ENCODE results near the gene TMEM89. TPM values are rescaled to one million over a fixed set of nuclear protein-coding genes. Genes with fewer than 3 reads are reported as not detected.

TMEM89 gene
- total and polyA plus RNA-seq, 2 donors (not counting 1 experiment from before 2014, with no cell fraction given), result not detected

GRCh38 chr3:48599509-48600285 is 21.9 kb downstream of the TMEM89 start:
- ChIA-PET CTCF (interaction anchor here (0.9 kb wide), 1 partner anchor 199 kb away, joined by 3 read pairs; no protein-coding TSS in a partner anchor), POLR2A (interaction anchor here (0.7 kb wide), 1 partner anchor 61 kb away, joined by 3 read pairs; no protein-coding TSS in a partner anchor)
- H2AFZ ChIP-seq (ENCODE audit: insufficient read depth, low read depth, low read length, poor library complexity, severe bottlenecking), result no peak overlapping the region
- Mint-ChIP-seq H3K27me3 (peaks cover 2% of the 10 kb centered on the region), H3K9me3 (ENCODE audit: insufficient read depth) (no peaks in the 10 kb centered on the region), H3K4me1 (peaks cover 4% of the 10 kb centered on the region), H3K4me3 (no peak overlapping the region), H3K27ac (no peak overlapping the region)
- H3K4me2 ChIP-seq (replicated peaks; ENCODE audit: low read depth, low read length, poor library complexity, severe bottlenecking), result no peak overlapping the region
- 95% methylated on average over 10 of the region's 12 CpGs for WGBS (ENCODE audit: insufficient coverage)
- peaks cover 0 to 9% (median 4%) of the 10 kb centered on the region in 4 experiments for H3K27me3 ChIP-seq (replicated peaks in 1 of 4; ENCODE audit: control extremely low read depth in 1 of 4, control insufficient read depth in 3 of 4, insufficient read depth in 4 of 4, low read length in 3 of 4)
- no peak for ATAC-seq (ENCODE audit: low read depth)
- H3K79me2 ChIP-seq (ENCODE audit: control insufficient read depth, insufficient read depth, low read length), result no peaks in the 10 kb centered on the region
- H3K4me3 ChIP-seq (ENCODE audit: control extremely low read depth in 1 of 5, extremely low read depth in 1 of 5, insufficient read depth in 1 of 5, low read depth in 2 of 5, low read length in 4 of 5), result no peak overlapping the region
- TF ChIP-seq EZH2 (IDR thresholded peaks at IDR 0.05; ENCODE audit: borderline replicate concordance, insufficient read depth, low read depth, low read length, poor library complexity, severe bottlenecking), result no peak
- TF ChIP-seq, protein P1, sequence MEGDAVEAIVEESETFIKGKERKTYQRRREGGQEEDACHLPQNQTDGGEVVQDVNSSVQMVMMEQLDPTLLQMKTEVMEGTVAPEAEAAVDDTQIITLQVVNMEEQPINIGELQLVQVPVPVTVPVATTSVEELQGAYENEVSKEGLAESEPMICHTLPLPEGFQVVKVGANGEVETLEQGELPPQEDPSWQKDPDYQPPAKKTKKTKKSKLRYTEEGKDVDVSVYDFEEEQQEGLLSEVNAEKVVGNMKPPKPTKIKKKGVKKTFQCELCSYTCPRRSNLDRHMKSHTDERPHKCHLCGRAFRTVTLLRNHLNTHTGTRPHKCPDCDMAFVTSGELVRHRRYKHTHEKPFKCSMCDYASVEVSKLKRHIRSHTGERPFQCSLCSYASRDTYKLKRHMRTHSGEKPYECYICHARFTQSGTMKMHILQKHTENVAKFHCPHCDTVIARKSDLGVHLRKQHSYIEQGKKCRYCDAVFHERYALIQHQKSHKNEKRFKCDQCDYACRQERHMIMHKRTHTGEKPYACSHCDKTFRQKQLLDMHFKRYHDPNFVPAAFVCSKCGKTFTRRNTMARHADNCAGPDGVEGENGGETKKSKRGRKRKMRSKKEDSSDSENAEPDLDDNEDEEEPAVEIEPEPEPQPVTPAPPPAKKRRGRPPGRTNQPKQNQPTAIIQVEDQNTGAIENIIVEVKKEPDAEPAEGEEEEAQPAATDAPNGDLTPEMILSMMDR (IDR thresholded peaks at IDR 0.05), result no peak
- intact Hi-C loops (cut with micrococcal nuclease), result no loop called here
- no peak for DNase-seq
- no peaks in the 10 kb centered on the region for H3K9me3 ChIP-seq (ENCODE audit: control extremely low read depth in 1 of 3, control insufficient read depth in 2 of 3, insufficient read depth in 1 of 3, low read length in 2 of 3)
- H3K9ac ChIP-seq (ENCODE audit: low read length), result no peak overlapping the region
- peaks cover 0 to 67% of the 10 kb centered on the region in 2 experiments for H3K36me3 ChIP-seq (replicated peaks in 1 of 2; ENCODE audit: control extremely low read depth in 1 of 2, control insufficient read depth in 1 of 2, extremely low read depth in 1 of 2, insufficient read depth in 2 of 2, low read length in 1 of 2)
- peaks cover 1 to 6% of the 10 kb centered on the region in 2 donors for H3K4me1 ChIP-seq (ENCODE audit: control insufficient read depth in 2 of 2, insufficient read depth in 2 of 2, low read length in 2 of 2)
- H4K20me1 ChIP-seq (ENCODE audit: control insufficient read depth, insufficient read depth, low read length, poor library complexity, severe bottlenecking), result no peaks in the 10 kb centered on the region
- H3K27ac ChIP-seq (ENCODE audit: low read length in 2 of 2), result no peak overlapping the region

GRCh38 chr3:48599077-48599501 is 22.5 kb downstream of the TMEM89 start:
- peaks cover 0 to 61% of the 10 kb centered on the region in 2 experiments for H3K36me3 ChIP-seq (replicated peaks in 1 of 2; ENCODE audit: control extremely low read depth in 1 of 2, control insufficient read depth in 1 of 2, extremely low read depth in 1 of 2, insufficient read depth in 2 of 2, low read length in 1 of 2)
- Mint-ChIP-seq H3K4me3 (no peak overlapping the region), H3K9me3 (ENCODE audit: insufficient read depth) (no peaks in the 10 kb centered on the region), H3K27ac (no peak overlapping the region), H3K4me1 (peaks cover 9% of the 10 kb centered on the region), H3K27me3 (peaks cover 7% of the 10 kb centered on the region)
- peaks cover 4 to 9% of the 10 kb centered on the region in 2 donors for H3K4me1 ChIP-seq (ENCODE audit: control insufficient read depth in 2 of 2, insufficient read depth in 2 of 2, low read length in 2 of 2)
- no peaks in the 10 kb centered on the region for H3K79me2 ChIP-seq (ENCODE audit: control insufficient read depth, insufficient read depth, low read length)
- H3K27me3 ChIP-seq (replicated peaks in 1 of 4; ENCODE audit: control extremely low read depth in 1 of 4, control insufficient read depth in 3 of 4, insufficient read depth in 4 of 4, low read length in 3 of 4), result peaks cover 0 to 15% (median 6%) of the 10 kb centered on the region in 4 experiments
- POLR2A ChIA-PET, result interaction anchor here (0.7 kb wide), 1 partner anchor 62 kb away, joined by 3 read pairs; no protein-coding TSS in a partner anchor
- no peak overlapping the region for H2AFZ ChIP-seq (ENCODE audit: insufficient read depth, low read depth, low read length, poor library complexity, severe bottlenecking)
- no peaks in the 10 kb centered on the region for H3K9me3 ChIP-seq (ENCODE audit: control extremely low read depth in 1 of 3, control insufficient read depth in 2 of 3, insufficient read depth in 1 of 3, low read length in 2 of 3)
- no peak overlapping the region for H3K4me2 ChIP-seq (replicated peaks; ENCODE audit: low read depth, low read length, poor library complexity, severe bottlenecking)
- CTCF ChIA-PET, result interaction anchor here (0.9 kb wide), 1 partner anchor 198 kb away, joined by 3 read pairs; no protein-coding TSS in a partner anchor
- H3K27ac ChIP-seq (ENCODE audit: low read length in 2 of 2), result no peak overlapping the region
- no peaks in the 10 kb centered on the region for H4K20me1 ChIP-seq (ENCODE audit: control insufficient read depth, insufficient read depth, low read length, poor library complexity, severe bottlenecking)
- no peak for DNase-seq
- no peak overlapping the region for H3K9ac ChIP-seq (ENCODE audit: low read length)
- TF ChIP-seq EZH2 (IDR thresholded peaks at IDR 0.05; ENCODE audit: borderline replicate concordance, insufficient read depth, low read depth, low read length, poor library complexity, severe bottlenecking), result no peak
- TF ChIP-seq, protein P1 (IDR thresholded peaks at IDR 0.05), result no peak
- H3K4me3 ChIP-seq (ENCODE audit: control extremely low read depth in 1 of 5, extremely low read depth in 1 of 5, insufficient read depth in 1 of 5, low read depth in 2 of 5, low read length in 4 of 5), result no peak overlapping the region
- intact Hi-C loops (cut with micrococcal nuclease), result no loop called here
- 100% methylated on average over 8 of the region's 11 CpGs for WGBS (ENCODE audit: insufficient coverage)
- ATAC-seq (ENCODE audit: low read depth), result no peak
